HG02840 (cell line): Measurements from ENCODE around the gene TMEM126A.

Source experiments
- ATAC-seq: cut with Tn5 transposase; IDR thresholded peaks from one replicate; pipeline ENCODE4 v1.9.1; 2021; ENCODE audit warnings: mild to moderate bottlenecking, moderate library complexity, moderate number of reproducible peaks; ENCODE audit not compliant: unreplicated experiment, low FRiP score

TMEM126A gene

GRCh38 chr11:85694385-85694980 lies 46.7 kb downstream of the TMEM126A start:
- ATAC-seq: no peak

- ATAC-seq: no peak
Observed at GRCh38 chr11:85695546-85695945, 47.8 kb downstream of the TMEM126A start.

GRCh38 chr11:85697747-85698146 lies 50.0 kb downstream of the TMEM126A start:
- ATAC-seq: no peak

- no peak for ATAC-seq
Observed at GRCh38 chr11:85698195-85698594, 50.4 kb downstream of the TMEM126A start.

- ATAC-seq: peak; percentile 84
Observed at GRCh38 chr11:85699957-85700741, 52.4 kb downstream of the TMEM126A start.

GRCh38 chr11:85704967-85705366 lies 57.2 kb downstream of the TMEM126A start:
- ATAC-seq: no peak

- ATAC-seq: no peak
Observed at GRCh38 chr11:85705800-85706199, 58.0 kb downstream of the TMEM126A start.
